Measurements from ENCODE around the gene RSAD2.

- TF ChIP-seq CTCF (IDR thresholded peaks at IDR 0.05) (no peak), EP300 (IDR thresholded peaks at IDR 0.05) (no peak), POLR2A (IDR thresholded peaks at IDR 0.05) (no peak), POLR2AphosphoS5 (IDR thresholded peaks at IDR 0.05) (no peak)
Measured at GRCh38 chr2:6923319-6923718, 45.7 kb downstream of the RSAD2 start.
